GM19240 (cell line): ENCODE results near the gene ADGRE3.

Experiments
- DNase-seq: peaks from one replicate; pipeline ENCODE4 v3.0.0; 2011; ENCODE audit warnings: low spot score; ENCODE audit not compliant: insufficient read length

Gene ADGRE3, protein sequence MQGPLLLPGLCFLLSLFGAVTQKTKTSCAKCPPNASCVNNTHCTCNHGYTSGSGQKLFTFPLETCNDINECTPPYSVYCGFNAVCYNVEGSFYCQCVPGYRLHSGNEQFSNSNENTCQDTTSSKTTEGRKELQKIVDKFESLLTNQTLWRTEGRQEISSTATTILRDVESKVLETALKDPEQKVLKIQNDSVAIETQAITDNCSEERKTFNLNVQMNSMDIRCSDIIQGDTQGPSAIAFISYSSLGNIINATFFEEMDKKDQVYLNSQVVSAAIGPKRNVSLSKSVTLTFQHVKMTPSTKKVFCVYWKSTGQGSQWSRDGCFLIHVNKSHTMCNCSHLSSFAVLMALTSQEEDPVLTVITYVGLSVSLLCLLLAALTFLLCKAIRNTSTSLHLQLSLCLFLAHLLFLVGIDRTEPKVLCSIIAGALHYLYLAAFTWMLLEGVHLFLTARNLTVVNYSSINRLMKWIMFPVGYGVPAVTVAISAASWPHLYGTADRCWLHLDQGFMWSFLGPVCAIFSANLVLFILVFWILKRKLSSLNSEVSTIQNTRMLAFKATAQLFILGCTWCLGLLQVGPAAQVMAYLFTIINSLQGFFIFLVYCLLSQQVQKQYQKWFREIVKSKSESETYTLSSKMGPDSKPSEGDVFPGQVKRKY

DNA sequence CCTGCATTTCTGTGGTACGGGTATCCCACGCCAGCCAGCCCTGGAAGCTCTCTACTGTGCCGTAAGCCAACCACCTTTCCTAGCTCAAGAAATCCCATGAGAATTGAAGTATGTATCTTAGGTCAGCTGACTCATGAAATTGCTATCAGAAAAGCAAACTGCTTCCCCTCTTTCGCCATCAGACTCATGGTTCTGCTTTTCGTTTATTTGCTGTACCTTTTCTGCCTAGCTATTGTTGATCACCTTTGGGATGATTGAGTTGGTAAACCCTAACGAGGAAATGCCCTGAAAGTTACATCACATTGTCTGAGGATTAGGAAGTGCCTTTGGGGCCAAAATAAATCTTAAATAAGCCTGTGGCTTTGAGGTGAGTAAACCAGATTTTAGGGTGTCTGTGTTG lies at the start of gene ADGRE3:
Gene ADGRE3, minus strand, starts transcription at position 81 of the 400 bp plus-strand sequence. Its CDS starts 74 bp downstream, at position 7.
- no peak for DNase-seq

DNA sequence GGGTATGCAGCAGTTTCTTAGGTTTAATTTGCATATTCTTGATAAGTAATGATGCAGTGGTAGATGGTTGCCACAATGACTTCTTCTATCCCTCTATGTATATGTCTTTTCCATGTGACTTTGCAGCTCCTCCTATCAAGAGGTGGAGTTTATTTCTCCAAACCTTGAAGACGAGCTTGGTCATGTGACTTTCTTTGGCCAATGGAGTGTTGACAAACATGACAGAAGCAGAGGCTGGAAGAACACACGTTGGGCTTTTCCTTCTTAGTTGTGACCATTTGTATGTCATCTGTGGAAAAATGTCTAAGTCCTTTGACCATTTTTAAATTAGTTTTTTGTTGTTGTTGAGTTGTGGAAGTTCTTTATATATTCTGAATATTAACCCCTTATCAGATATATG lies 47.5 kb upstream of the ADGRE3 start:
- DNase-seq, result no peak

DNA sequence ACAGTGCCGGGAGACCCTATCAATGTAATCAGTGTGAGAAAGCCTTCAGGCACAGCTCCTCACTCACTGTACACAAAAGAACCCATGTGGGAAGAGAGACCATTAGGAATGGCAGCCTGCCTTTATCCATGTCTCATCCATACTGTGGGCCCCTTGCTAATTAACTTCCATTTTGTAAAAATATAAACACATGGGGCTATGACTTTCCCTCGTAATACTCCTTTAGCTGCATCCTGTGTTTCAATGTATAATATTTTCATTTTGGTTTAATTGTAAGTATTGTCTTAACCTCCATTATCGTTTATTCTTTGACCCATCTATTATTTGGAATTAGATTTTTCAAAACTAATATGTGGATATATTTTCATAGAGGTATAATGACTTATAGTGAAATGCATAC lies 44.5 kb upstream of the ADGRE3 start:
- DNase-seq, result no peak

DNA sequence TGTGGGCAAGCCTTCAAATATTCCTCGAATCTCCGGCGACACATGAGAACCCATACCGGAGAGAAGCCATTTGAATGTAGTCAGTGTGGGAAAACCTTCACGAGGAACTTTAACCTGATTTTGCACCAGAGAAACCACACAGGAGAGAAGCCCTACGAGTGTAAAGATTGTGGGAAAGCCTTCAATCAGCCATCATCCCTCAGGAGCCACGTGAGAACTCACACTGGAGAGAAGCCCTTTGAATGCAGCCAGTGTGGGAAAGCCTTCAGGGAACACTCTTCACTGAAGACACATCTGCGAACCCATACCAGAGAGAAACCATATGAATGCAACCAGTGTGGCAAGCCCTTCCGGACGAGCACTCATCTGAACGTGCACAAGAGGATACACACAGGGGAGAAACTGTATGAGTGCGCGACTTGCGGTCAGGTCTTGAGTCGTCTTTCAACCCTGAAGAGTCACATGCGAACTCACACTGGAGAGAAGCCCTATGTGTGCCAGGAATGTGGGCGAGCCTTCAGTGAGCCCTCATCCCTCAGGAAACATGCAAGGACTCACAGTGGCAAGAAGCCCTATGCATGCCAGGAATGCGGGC lies 44.0 kb upstream of the ADGRE3 start:
- DNase-seq, result no peak

DNA sequence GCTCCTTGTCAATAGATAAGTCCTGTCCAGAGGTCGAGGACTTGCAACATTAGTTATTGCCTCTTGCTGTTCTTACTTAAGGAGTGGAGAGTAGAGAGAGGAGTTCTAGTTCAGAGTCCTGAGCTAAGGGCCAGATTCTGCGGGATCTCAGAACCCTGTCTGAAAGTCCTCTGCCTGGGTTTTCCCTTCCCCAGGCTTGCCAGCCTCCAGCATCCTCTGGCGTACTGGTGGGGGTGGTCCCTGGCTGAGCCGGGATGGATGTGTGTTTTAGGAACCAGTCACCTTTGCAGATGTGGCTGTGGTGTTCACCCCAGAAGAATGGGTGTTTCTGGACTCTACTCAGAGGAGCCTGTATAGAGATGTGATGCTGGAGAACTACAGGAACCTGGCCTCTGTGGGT lies 41.2 kb upstream of the ADGRE3 start:
- no peak for DNase-seq

DNA sequence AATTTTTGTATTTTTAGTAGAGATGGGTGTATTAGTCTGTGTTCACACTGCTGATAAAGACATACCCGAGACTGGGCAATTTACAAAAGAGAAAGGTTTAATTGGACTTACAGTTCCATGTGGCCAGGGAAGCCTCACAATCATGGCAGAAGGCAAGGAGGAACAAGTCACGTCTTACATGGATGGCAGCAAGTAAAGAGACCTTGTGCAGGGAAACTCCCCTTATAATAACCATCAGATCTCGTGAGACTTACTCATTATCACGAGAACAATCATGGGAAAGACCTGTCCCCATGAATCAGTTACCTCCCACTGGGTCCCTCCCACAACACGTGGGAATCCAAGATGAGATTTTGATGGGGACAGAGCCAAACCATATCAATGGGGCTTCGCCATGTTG lies 29.8 kb upstream of the ADGRE3 start:
- DNase-seq, result no peak

DNA sequence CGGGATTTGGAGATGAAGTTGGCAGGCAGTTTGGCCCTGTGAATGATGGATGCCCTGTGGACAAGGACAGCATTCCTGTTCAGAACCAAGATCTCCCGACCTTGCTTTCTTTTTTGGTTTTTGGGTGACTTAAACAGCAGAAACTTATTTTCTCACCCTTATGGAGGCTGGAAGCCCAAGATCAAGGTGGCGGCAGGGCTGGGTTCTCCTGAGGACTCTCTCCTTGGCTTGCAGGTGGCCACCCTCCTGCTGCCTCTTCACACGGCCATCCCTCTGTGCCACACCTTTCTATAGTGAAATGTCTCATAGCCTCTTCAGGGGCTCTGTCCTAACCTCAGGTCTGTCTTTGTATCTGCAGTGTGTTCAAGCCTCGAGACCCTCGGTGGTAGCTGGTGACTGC lies 29.2 kb upstream of the ADGRE3 start:
- DNase-seq, result no peak

DNA sequence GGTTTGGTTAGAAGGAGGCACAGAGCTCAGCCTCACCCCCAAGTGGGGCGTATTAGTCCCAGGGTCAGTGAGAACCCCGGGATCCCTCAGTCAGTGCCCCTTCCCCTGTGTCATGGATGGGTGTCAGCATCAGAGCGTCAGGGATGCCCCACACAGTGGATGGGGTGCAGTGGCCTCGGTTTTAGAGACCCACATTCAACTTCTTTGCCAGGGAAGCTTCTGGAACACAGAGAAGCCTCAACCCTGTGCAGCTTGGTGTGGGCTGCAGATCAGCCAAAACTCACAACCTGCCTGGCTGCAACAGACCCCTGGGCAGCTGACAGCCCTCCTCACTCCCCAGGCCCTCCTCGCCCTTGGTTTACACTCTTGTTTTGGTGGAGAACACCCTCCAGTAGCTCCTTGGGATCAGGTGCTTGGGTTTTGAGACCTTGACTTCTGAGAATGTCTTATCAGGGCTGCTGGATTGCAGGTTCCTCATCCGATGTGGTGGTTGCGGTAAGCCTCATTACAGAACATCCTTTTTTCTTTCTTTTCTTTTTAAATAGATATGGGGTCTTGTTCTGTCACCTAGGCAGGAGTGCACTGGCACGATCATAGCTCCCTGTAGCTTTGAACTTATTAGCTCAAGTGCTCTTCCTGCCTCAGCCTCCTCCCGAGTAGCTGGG lies 26.2 kb upstream of the ADGRE3 start:
- DNase-seq, result no peak

DNA sequence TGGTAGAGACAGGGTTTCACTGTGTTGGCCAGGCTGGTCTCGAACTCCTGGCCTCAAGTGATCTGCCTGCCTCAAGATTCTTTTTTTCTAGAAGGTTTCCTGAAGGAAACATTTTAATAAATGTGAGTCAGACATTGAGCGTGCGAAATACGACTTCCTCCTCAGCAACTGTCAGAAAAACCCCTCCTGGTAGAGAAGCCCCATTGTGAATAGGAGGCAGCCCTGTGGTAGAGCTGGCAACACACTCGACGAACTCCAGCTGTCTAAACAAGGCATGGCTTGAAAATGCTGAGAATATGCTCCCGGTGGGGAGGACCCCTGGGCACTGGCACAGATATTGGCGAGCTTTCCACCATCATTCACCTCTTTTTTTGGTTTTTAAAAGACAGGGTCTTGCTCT lies 25.0 kb upstream of the ADGRE3 start:
- DNase-seq, result no peak

DNA sequence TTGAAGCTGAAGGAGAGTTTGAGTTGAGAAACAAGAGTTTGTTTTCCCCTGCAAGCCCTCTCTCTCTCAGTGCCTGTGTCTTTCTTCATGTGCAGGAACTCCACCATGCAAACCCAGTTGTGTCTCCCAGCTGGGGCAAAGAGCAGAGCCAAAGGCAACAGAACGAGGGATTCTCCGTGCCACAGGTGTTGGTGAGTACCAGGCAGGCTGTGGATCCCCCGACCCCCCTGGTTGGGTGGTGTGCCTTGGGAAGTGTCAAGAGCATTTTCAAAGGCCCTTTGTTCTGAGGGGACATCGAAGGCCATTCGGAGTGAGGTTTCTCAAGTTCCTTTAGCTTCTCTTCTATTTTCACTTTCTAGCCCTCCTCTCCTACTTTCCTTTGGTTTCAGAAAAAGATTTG lies 20.8 kb upstream of the ADGRE3 start:
- DNase-seq, result no peak

DNA sequence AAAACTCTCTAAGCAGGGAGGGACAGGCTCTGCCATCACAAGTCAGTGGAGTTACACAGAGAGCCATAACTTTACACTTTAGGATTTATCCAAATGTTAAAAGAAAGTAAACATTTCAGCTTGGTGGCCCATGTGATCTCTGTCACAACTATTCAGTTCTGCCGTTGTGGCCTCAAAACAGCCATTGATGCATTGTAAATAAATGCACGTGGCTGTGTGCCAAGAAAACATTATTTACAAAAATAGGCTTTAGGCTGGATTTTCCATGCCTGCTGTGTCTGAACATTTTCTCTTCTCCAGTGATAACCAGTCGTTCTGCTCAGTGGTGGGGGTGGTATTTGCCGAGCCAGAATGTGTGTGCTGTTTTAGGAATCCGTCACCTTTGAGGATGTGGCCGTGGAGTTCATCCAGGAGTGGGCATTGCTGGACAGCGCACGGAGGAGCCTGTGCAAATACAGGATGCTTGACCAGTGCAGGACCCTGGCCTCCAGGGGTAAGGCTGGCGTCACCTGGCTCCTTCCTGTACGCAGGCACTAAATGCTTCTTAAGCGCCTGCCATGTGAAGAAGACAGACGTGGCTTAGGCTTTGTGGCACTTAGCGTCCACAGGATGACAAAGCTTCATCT lies 20.1 kb upstream of the ADGRE3 start:
- DNase-seq, result no peak

DNA sequence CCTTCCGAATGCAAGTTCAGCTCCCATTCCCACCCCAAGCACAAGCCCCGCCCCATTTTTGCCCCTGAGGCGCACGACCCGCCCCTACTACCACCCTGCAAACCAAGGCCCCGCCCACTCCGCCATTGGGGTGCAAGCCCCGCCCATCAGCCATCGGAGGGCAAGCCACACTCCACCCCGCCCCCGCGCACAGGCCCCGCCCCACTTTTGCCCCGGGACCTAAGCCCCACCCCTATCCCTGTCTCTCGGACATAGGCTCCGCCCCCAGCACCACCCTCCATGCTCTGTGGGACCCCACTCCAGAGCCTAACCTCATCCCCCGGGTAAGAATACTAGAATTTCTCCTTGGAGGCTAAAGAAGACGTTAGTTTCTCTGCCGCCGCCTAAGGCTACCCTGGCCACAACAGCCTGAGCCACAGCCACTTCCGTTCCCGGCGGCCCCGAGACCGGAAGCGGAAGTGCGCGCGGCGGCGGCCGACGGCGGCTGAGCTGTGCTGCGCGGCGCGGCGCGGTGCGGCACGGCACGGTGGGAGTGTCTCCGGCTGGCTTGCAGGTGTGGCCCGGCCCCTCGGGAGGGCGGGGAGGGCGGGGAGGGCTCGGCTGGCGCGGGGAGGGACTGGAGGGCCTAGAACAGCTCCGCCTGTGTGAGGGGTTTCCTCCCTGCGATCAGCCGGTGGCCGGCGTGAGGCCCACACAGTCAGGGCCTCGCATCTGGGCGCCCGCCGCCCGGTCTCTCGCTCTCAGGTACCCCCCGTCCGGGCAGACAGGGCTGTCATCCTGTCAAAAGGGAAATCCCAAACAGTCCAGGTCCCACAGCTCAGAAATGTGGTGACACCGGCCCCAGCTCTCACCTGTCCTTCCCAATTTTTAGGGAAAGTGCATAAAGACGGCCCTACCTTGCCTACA lies 15.2 kb upstream of the ADGRE3 start, which contains the start of gene ZNF333:
Gene ZNF333, plus strand, starts transcription at position 451 of the 906 bp plus-strand sequence. CDS start 3,444 bp downstream, outside the sequence.
- peak; percentile 78 for DNase-seq

DNA sequence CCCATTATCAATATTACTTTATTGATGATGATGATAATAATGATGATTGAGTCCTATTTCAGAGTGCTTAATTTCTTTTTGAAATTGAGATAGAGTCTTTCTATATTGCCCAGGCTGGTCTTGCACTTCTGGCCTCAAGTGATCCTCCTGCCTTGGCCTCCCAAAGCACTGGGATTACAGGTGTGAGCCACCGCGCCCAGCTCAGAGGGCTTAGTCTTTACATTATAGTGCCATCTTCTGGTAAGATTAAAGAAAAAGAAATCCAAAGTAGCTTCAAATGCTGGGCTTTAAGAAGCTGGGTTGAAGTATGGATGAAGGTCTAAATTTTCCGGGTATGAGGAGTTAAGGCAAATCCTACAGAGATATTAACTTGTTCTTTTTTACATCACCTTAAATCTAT lies 11.8 kb upstream of the ADGRE3 start:
- DNase-seq, result no peak

DNA sequence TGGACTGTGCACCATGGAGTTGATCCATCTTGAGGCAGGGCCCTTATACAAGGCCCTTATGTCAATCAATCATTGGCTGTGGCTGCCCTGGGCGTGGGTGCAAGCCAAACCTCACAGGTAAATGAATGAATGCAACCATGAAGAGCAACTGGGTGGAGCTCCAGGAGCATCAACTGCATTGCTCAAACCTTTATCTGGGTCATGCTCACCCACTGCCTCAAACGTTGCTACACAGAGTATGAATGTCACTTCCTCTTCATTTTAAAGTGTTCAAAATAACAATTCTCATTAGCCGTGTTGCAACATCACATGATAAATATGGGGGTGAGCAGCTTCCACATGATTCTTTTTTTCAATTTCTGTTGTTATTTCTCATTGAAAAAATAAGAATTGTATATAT lies 8.8 kb upstream of the ADGRE3 start:
- no peak for DNase-seq

DNA sequence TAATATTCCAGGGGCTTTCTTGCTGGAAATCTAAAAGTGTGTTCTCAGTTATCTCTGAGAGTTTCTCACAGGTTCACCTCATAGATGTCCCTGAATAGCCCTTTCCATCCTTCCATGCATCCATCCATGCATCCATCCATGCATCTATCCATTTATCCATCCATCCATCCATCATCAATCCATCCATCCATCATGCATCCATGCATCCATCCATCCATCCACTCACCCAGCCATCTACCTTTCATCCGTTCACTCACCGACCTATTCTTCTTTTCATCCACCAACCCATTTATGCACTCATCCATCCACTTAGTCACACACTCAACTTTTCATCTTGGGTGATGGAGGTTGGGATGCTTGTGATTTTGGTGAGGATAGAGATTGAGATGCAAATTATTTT lies 7.4 kb upstream of the ADGRE3 start:
- DNase-seq, result no peak

DNA sequence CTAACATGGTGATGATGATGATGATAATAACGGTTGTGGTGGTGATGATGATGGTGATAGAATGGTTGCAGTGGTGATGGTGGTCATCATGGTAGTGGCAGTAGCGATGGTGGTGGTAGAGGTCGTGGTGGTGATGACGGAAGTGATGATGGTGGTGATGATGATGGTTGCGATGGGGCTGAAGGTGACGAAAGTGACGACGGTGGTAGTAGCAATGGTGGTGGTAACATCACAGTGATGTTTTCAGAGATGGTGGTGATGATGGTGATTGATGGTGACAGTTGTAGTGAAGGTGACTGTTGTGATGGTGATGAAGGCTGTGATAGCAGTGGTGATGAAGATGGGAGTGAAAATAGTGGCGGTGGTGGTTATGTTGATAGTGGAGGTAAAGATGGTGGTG lies 3.6 kb upstream of the ADGRE3 start:
- DNase-seq, result no peak

DNA sequence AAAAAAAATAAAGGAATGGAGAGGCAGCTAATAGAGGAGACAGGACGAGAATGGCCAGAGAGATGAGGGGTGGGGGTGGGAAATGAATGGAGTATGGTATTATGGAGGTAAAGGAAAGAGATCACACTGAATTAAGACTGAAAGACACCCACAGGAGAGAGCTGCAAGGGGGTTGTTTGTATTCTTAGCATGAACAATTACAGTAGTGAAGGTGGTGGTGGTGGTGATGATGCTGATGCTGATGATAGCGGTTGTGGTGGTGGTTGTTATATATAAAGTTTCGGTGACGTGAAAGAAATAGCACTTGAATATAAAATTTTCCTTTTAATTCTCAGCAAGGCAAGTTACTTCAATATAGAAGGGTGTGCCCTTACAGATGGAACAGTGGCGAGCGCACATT lies 2.8 kb upstream of the ADGRE3 start:
- no peak for DNase-seq

DNA sequence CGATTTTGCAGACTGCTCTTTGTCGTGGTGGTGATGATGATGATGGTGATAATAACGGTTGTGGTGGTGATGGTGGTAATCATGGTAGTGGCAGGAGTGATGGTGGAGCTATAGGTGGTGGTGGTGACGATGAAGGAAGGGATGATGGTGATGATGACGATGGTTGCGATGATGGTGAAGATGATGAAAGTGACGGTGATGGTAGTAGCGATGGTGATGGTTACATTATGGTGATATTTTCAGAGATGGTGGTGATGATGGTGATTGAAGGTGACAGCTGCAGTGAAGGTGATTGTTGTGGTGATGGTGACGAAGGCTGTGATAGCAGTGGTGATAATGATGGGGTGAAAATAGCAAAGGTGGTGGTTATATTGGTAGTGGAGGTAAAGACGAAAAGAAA lies 2.1 kb upstream of the ADGRE3 start:
- DNase-seq, result no peak

DNA sequence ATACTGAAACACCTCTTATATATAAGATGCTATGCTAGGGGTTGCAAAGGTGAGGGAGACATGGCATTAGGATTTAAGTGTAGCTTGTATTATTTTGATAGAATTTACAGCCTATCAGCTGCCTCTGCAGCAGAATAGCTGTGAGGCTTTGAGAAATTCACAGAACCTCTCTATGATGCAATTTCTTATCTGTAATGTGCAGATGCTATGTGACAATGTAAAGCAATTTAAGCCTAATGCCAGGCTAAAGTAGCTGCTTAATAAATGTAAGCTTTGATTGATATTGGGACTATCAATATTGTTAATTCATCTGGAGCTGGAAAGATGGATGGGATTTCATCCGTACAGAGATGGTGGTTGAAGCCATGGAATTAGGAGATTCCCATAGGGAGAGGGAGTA lies 1.6 kb downstream of the ADGRE3 start:
- no peak for DNase-seq

DNA sequence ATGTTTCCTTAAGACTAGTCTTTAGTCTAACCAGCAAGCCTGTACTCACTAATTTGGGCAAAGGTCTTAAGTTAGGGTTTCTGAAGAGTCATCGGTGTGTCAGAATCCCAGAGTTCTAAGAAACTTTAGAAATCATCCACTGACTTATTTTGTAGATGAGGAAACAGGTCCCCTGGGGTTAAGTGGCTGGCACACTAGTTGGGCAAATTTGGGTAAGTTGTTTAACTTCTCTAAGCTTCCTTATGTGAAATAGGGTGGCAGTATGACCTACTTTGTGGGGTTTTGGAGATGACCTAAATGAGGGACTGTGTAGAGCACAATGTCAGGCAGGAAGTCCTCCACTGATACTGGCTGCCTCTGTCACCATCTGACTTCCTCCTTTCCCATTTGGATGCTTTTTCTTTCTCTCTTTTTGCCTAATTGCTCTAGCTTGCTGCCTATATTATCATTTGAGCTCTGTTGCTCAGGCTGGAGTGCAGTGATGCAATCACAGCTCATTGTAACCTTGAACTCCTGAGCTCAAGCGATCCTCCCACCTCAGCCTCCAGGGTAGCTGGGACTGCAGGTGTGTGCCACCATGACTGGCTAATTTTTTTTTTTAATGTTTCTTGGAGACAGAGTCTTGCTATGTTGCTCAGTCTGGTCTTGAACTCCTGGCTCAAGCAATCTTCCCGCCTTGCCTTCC lies 2.3 kb downstream of the ADGRE3 start:
- DNase-seq, result no peak
